NCI-H748 treated with DMSO at 0.1 percent for 48 hours (cell line): ENCODE results near the gene HDGF.

Experiments used
- DNase-seq: peaks from one replicate; lab custom pipeline; 2025; lab: John Stamatoyannopoulos, UW

Gene HDGF

GRCh38 chr1:156746728-156747631 lies 4.5 kb downstream of the HDGF start:
- DNase-seq = peak; percentile 50

- no peak for DNase-seq
These were observed 5.1 kb downstream of the HDGF start for GRCh38 chr1:156746406-156746727.

- DNase-seq = no peak
These were observed 5.6 kb downstream of the HDGF start for GRCh38 chr1:156745881-156746280.

GRCh38 chr1:156744786-156745419 lies 6.6 kb downstream of the HDGF start:
- DNase-seq = no peak

- DNase-seq = no peak
These were observed 7.1 kb downstream of the HDGF start for GRCh38 chr1:156744344-156744743.

GRCh38 chr1:156743367-156744302 lies 7.8 kb downstream of the HDGF start:
- no peak for DNase-seq

GRCh38 chr1:156742801-156743200 lies 8.7 kb downstream of the HDGF start:
- DNase-seq = no peak

GRCh38 chr1:156742017-156742416 lies 9.5 kb downstream of the HDGF start:
- DNase-seq = no peak

- no peak for DNase-seq
These were observed 9.9 kb downstream of the HDGF start for GRCh38 chr1:156741481-156741983.

- peak; percentile 99 for DNase-seq
These were observed 10.6 kb downstream of the HDGF start, which contains the start of gene MRPL24 for GRCh38 chr1:156740741-156741480. TSS of gene MRPL24 (minus strand) at chr1:156741088. CDS start at chr1:156738704, 2,384 bp downstream.

- no peak for DNase-seq
These were observed 11.2 kb downstream of the HDGF start for GRCh38 chr1:156740237-156740740.

- no peak for DNase-seq
These were observed 12.6 kb downstream of the HDGF start for GRCh38 chr1:156738916-156739315.

- DNase-seq = no peak
These were observed 13.1 kb downstream of the HDGF start for GRCh38 chr1:156738407-156738806.

- DNase-seq = no peak
These were observed 17.4 kb downstream of the HDGF start for GRCh38 chr1:156733989-156734584.

GRCh38 chr1:156728599-156729462 lies 22.6 kb downstream of the HDGF start, which contains the start of gene ISG20L2:
TSS of gene ISG20L2 (minus strand) at chr1:156728766. CDS start at chr1:156727652, 1,114 bp downstream.
- DNase-seq = peak; percentile 91

GRCh38 chr1:156727926-156728598 lies 23.4 kb downstream of the HDGF start, which contains the start of gene METTL25B:
TSS of gene METTL25B (plus strand) at chr1:156728469. CDS start at chr1:156729105, 636 bp downstream.
- DNase-seq = peak; percentile 47

- no peak for DNase-seq
These were observed 24.0 kb downstream of the HDGF start for GRCh38 chr1:156727492-156727891.

- DNase-seq = peak; percentile 61
These were observed 24.8 kb downstream of the HDGF start for GRCh38 chr1:156726549-156727226.
